GM12892 (cell line): ENCODE data around the gene ARFGEF3.

Experiments used
- POLR2A ChIP-seq: IDR thresholded peaks from 2 replicates; pipeline ENCODE4 v1.6.1; 2011; ENCODE audit warnings: low read depth, low read length, control low read depth
- POLR2AphosphoS5 ChIP-seq: IDR thresholded peaks from 2 replicates; pipeline ENCODE4 v1.6.1; 2011; ENCODE audit warnings: low read depth, low read length, control low read depth

- no peak for TF ChIP-seq POLR2A
- TF ChIP-seq POLR2AphosphoS5: no peak
Measured at GRCh38 chr6:138161338-138162110, at the start of gene ARFGEF3.
